GM18951 (cell line): ENCODE measurements around the gene BRCA1.
"Not testable (repeated sequence)": the region's sequence is repeated elsewhere in the genome, so short reads cannot be mapped to it uniquely, and the experiment has no call there.

Source experiments
- POLR2A ChIP-seq: IDR thresholded peaks from 4 replicates; pipeline ENCODE4 v1.6.1; 2011; ENCODE audit warnings: mild to moderate bottlenecking; ENCODE audit not compliant: insufficient read length, insufficient read depth; ENCODE audit errors: extremely low read depth
- in situ Hi-C: fragments of 300-500 bp; cut with MboI; formaldehyde crosslinking; loops from one replicate; pipeline ENCODE4 v1.12.0; 2022; ENCODE audit warnings: low sequenced_read_pairs, mixed read lengths, inconsistent platforms; ENCODE audit not compliant: unreplicated experiment

The BRCA1 gene

DNA sequence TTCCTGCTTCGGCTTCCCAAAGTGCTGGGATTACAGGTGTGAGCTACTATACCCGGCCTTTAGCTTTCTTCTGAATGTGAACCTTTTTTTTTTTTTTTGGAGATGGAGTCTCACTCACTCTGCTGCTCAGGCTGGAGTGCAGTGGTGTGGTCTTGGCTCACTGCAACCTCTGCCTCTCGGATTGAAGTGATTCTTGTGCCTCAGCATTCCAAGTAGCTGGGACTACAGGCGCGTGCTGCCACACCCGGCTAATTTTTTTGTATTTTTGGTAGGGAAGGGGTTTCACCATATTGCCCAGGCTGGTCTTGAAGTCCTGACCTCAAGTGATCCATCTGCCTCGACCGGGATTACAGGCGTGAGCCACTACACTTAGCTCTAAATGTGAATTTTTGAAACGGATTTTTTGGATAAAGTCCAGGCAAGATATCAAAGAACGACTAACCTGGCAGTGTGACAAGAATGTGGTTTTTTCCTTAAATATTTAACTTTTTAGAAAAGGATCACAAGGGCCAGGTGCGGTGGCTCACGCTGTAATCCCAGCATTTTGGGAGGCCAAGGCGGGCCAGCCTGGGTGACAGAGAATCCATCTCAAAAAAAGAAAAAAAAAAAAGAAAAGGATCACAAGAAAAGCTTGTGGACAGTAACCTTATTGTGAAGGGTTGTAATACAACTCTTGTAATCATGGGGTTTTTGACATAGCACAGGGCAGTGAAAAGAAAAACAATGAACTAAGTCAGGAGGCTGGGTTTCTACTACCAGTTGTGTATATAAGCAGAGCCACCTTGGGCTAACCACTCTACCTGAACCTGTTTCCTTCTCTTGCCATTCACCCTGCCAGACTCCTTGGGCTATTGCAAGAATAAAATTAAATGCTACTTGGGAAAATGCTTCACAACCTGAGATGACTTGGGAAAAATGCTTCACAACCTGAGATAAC, 6.2 kb downstream of the BRCA1 start:
- no peak for TF ChIP-seq POLR2A
- in situ Hi-C loops = no loop called here

DNA sequence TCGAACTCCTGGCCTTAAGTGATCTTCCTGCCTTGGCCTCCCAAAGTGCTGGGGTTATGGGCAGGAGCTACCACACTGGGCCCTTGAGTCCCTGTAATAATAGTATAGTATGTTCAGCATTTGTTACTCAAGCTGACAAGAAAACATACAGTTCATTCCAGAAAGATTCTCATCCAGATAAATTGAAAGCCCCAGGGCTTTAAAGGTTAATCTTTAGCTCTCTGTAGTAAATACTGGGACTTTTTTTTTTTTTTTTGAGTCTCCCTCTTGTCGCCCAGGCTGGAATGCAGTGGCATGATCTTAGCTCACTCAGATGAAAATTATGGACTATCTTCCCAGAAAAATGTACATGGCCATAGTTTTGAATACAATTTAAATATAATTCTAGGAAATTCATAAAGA, 11.0 kb downstream of the BRCA1 start:
- in situ Hi-C loops = no loop called here
- TF ChIP-seq POLR2A = no peak

DNA sequence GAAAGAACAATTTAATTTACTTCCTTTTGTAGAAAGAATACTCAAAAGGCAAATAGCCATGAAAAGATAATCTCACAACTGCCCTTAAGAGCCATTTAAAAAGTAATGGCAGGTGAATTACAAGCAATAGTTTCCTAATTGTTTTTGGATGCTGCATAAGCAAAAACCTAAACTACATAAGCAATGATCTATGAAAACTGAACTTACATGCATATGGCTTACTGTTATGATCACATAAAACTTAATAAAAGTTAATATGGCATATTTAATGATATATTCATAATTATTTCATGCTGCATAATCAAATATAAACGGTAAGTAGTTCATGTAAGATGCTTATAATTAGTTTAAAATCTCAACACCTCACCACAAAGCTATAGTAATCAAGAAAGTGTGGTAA, 18.6 kb downstream of the BRCA1 start:
- no peak for TF ChIP-seq POLR2A
- in situ Hi-C loops = no loop called here

DNA sequence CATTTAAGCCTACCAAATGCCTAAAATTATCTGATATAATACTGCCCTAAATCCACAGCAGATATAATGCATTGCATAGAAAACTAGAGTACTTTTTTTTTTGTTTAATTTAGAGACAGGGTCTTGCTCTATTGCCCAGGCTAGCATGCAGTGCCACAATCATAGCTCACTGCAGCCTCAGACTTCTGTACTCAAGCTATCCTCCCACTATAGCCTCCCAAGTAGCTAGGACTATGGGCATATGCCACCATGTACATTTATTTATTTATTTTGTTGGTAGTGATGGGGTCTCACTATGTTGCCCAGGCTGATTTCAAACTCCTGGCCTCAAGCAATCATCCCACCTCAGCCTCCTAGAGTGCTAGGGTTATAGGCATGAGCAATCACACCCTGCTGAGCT, 20.0 kb downstream of the BRCA1 start:
- in situ Hi-C loops = no loop called here
- TF ChIP-seq POLR2A = no peak

DNA sequence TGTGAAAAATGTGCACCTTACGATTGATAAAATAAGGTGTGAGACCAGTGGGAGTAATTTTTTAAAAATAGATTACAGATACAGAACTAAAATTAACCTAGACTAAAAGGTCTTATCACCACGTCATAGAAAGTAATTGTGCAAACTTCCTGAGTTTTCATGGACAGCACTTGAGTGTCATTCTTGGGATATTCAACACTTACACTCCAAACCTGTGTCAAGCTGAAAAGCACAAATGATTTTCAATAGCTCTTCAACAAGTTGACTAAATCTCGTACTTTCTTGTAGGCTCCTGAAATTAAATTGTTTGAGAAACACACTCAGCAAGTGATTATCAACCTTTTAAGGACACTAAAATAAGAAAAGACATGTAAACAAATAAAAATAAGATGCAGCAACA, 20.5 kb downstream of the BRCA1 start:
- in situ Hi-C loops = no loop called here
- no peak for TF ChIP-seq POLR2A

DNA sequence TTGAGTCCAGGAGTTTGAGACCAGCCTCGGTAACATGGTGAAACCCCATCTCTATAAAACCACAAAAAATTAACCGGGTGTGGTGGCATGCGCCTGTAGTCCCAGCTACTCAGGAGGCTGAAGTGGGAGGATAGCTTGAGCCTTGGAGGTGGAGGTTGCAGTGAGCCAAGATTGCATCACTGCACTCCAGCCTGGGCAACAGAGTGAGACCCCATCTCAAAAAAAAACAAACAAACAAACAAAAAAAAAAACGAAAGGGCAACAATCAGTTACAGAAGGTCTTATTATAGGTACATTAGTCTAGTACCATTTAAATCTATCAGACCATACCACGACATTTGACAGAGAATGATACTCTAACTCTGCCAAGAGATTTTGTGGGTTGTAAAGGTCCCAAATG, 29.8 kb downstream of the BRCA1 start:
- in situ Hi-C loops = not testable (repeated sequence)

DNA sequence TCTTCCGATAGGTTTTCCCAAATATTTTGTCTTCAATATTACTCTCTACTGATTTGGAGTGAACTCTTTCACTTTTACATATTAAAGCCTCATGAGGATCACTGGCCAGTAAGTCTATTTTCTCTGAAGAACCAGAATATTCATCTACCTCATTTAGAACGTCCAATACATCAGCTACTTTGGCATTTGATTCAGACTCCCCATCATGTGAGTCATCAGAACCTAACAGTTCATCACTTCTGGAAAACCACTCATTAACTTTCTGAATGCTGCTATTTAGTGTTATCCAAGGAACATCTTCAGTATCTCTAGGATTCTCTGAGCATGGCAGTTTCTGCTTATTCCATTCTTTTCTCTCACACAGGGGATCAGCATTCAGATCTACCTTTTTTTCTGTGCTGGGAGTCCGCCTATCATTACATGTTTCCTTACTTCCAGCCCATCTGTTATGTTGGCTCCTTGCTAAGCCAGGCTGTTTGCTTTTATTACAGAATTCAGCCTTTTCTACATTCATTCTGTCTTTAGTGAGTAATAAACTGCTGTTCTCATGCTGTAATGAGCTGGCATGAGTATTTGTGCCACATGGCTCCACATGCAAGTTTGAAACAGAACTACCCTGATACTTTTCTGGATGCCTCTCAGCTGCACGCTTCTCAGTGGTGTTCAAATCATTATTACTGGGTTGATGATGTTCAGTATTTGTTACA, 30.9 kb downstream of the BRCA1 start:
- in situ Hi-C loops = no loop called here
- TF ChIP-seq POLR2A = no peak

DNA sequence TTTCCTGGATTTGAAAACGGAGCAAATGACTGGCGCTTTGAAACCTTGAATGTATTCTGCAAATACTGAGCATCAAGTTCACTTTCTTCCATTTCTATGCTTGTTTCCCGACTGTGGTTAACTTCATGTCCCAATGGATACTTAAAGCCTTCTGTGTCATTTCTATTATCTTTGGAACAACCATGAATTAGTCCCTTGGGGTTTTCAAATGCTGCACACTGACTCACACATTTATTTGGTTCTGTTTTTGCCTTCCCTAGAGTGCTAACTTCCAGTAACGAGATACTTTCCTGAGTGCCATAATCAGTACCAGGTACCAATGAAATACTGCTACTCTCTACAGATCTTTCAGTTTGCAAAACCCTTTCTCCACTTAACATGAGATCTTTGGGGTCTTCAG, 32.3 kb downstream of the BRCA1 start:
- no peak for TF ChIP-seq POLR2A
- in situ Hi-C loops = no loop called here

DNA sequence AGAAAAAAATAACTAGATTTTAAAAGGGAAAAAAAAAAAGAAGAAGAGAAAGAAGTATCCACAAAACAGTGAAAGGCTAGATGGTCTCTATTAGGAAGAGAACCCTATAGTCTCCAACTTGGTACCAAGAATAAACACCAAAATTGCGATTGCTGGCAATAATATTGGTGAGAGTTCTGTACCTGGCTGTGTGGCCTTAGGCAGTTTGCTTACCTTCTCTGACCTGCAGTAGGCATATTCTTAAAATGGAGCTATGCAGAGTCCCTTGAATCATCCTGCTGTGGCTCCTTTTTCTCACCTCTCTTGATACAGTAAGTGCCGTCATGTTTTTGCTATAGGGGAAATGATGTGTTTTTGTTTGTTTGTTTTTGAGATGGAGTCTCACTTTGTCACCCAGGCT, 35.1 kb downstream of the BRCA1 start:
- in situ Hi-C loops = no loop called here
- TF ChIP-seq POLR2A = no peak

DNA sequence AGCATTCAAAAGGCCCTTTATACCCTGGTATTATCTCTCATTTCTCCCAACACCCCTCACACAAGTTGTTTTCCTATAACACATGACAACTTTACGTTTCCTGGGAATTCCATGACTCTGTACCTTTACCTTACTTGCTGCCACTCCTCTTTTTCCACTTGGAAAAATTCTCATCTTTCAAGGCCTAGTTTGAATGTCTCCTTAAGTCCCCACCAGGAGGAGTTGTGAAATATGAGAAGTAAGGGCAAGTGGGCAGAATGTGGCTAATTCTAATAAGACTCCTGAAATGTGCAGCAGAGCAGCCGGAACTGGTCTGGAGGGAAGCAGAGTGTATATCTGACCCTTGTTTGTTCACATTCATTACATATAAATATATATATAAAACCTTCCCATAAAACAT, 39.7 kb downstream of the BRCA1 start:
- TF ChIP-seq POLR2A = no peak
- in situ Hi-C loops = no loop called here

DNA sequence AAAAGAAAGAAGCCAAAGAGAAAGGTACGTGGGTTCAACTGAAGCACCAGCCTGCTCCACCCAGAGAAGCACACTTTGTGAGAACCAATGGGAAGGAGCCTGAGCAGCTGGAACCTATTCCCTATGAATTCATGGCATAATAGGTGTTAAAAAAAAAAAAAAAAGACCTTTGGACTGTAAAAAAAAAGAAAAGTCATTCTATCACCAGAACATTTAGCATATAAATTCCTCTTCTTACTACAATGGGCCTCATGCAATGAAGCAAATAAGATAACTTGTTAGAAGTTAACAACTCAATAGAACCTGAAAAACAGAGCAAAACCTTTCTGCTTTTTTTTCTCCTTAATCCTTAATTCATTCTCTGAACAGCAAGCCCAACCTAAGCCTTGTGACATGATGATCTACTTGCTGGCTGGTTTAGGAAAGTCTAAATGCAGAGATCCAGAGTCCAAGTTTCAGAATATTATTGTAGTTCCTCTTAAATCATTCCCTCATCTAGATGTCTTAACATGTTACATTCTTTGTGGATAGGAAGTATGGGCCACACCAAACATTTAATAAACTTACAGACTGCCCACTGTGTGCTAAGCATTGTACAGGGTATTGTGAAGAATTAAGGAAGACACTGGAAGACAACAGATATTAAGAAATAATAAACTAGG, 45.4 kb downstream of the BRCA1 start:
- in situ Hi-C loops = no loop called here
- no peak for TF ChIP-seq POLR2A

DNA sequence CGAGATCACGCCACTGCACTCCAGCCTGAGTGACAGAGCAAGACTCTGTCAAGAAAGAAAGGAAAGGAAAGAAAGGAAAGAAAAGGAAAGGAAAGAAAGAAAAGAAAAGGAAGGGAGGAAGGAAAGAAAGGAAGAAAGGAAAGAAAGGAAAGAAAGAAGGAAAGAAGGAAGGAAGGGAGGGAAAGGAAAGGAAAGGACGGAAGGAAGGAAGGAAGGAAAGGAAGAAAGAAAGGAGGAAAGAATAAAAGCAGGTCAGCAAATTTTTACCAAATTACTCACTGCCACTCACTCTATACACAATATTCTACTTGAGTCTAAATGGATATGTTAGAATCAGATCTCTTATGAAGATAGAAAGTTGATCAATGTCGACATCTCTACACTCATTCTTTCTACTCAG, 50.3 kb downstream of the BRCA1 start:
- in situ Hi-C loops = no loop called here
- TF ChIP-seq POLR2A = no peak

DNA sequence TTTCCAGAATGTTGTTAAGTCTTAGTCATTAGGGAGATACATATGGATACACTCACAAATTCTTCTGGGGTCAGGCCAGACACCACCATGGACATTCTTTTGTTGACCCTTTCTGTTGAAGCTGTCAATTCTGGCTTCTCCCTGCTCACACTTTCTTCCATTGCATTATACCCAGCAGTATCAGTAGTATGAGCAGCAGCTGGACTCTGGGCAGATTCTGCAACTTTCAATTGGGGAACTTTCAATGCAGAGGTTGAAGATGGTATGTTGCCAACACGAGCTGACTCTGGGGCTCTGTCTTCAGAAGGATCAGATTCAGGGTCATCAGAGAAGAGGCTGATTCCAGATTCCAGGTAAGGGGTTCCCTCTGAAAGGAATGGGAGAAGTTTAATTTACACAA, 54.3 kb downstream of the BRCA1 start:
- in situ Hi-C loops = no loop called here
- no peak for TF ChIP-seq POLR2A

DNA sequence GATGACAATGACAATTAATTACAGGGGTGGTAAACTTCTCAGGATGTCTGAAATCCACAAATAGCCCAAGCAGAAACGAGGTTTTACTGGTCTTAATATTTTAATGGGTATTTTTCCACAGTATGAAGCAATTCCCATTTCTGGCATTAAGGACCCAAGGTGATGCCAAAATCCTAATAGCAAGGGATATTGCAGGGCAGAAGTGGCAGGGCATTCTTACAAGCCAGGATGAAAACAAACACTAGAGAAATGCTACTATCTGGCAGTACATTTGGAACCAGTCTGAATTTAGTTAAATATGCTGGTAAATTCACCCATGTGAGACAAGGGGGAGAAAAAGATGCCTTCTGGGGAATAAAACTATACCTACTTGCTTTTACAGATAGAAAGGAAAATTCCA, 54.9 kb downstream of the BRCA1 start:
- TF ChIP-seq POLR2A = no peak
- in situ Hi-C loops = no loop called here

DNA sequence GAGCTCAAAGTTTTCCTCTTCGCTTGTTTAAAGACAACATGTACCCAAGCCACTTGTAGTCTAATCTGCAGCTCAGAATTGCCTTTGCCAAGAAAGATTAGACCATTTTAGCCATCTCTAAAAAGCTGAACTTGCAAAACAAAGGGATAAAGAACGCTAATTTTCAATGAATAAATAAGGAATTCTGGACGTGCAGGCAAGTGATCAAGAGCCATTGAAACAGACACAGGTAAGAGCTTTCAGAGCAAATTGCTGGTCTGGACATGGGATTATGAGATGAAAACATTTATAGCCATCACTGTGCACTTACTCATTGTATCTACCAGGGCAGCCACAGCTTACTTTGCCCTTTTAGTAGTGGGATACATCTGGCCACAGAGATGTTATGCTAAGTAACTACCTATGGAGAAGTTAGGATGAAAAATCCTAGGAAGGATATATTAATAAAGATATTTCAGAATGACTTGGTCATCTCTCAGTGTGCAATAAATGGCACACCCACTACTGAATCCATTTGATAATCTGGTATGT, 55.7 kb downstream of the BRCA1 start:
- in situ Hi-C loops = no loop called here
- TF ChIP-seq POLR2A = no peak
